H1 (cell line): ENCODE data around the gene SLC19A1. TPM values are rescaled to one million over a fixed set of nuclear protein-coding genes. Genes with fewer than 3 reads are reported as not detected.

Experiments used
- CTCF ChIA-PET: fragments of 300-600 bp; sonication (Branson Sonifier 250); formaldehyde crosslinking; loops from one replicate; lab custom pipeline; 2021; ENCODE audit not compliant: partially characterized antibody; lab: Charles Lee
- POLR2A ChIA-PET: fragments of 300-600 bp; sonication (Branson Sonifier 250); formaldehyde crosslinking; loops from one replicate; lab custom pipeline; 2021; ENCODE audit warnings: inconsistent platforms; ENCODE audit not compliant: partially characterized antibody; lab: Charles Lee
- DNase-seq, 2 experiments: peaks; one replicate each; pipeline versions ENCODE4 v3.0.0 to v3.0.0-alpha.2; 2010 to 2022; ENCODE audit warnings: low spot score in 2 of 2, low read depth in 1 of 2, mixed read lengths in 1 of 2
- FAIRE-seq: peaks from 2 replicates; lab custom pipeline; 2011; peaks lifted over from hg19 to GRCh38; lab: Jason Lieb, UNC
- H2AFZ ChIP-seq: 2 replicates; pipeline ENCODE4 v1.8.1; 2012; ENCODE audit warnings: low read length, inconsistent platforms
- H2AK5ac ChIP-seq: 2 replicates; pipeline ENCODE4 v1.6.1; 2013; ENCODE audit warnings: low read depth, low read length
- H2BK120ac ChIP-seq: replicated peaks from 2 replicates; pipeline ENCODE3; 2013; ENCODE audit warnings: low read depth, low read length, inconsistent platforms
- H2BK12ac ChIP-seq: 2 replicates; pipeline ENCODE4 v1.6.1; 2013; ENCODE audit warnings: low read depth, low read length
- H2BK15ac ChIP-seq: 2 replicates; pipeline ENCODE4 v1.6.1; 2013; ENCODE audit warnings: low read length
- H2BK20ac ChIP-seq: 2 replicates; pipeline ENCODE4 v1.6.1; 2013; ENCODE audit warnings: low read length
- H2BK5ac ChIP-seq: 2 replicates; pipeline ENCODE4 v1.6.1; 2013; ENCODE audit warnings: low read depth, low read length
- H3K14ac ChIP-seq: 2 replicates; pipeline ENCODE4 v1.6.1; 2013; ENCODE audit warnings: inconsistent platforms; ENCODE audit not compliant: insufficient read length
- H3K18ac ChIP-seq: 2 replicates; pipeline ENCODE4 v1.6.1; 2013; ENCODE audit warnings: low read length; ENCODE audit errors: extremely low read depth
- H3K23ac ChIP-seq: 2 replicates; pipeline ENCODE4 v1.6.1; 2013; ENCODE audit warnings: inconsistent platforms; ENCODE audit not compliant: insufficient read length
- H3K23me2 ChIP-seq: 2 replicates; pipeline ENCODE4 v1.6.1; 2013; ENCODE audit warnings: low read depth, low read length
- H3K27ac ChIP-seq: 2 replicates; pipeline ENCODE4 v1.6.1; 2011; ENCODE audit warnings: low read depth, low read length, inconsistent platforms
- H3K27me3 ChIP-seq, 4 experiments: replicated peaks in 1 of 4; 1 replicate in 1 of 4; 2 replicates in 3 of 4; pipeline versions ENCODE4 v1.6.1 to v1.8.1; 2011 to 2013; ENCODE audit warnings: low read length in 3 of 4, mild to moderate bottlenecking in 3 of 4, inconsistent platforms in 2 of 4, mixed read lengths in 2 of 4, moderate library complexity in 1 of 4; ENCODE audit not compliant: control insufficient read depth in 3 of 4, insufficient read depth in 3 of 4; ENCODE audit errors: extremely low read depth in 1 of 4
- H3K36me3 ChIP-seq, 4 experiments: 2 replicates each; pipeline versions ENCODE4 v1.6.1 to v1.8.1; 2011 to 2013; ENCODE audit warnings: mild to moderate bottlenecking in 4 of 4, low read length in 3 of 4, moderate library complexity in 2 of 4, control low read depth in 1 of 4, inconsistent platforms in 1 of 4; ENCODE audit not compliant: insufficient read depth in 4 of 4, control insufficient read depth in 2 of 4
- H3K4ac ChIP-seq: replicated peaks from 2 replicates; pipeline ENCODE3; 2013; ENCODE audit warnings: low read length, low read depth, mixed read lengths, inconsistent platforms; ENCODE audit not compliant: insufficient read length
- H3K4me1 ChIP-seq, 4 experiments: replicated peaks in 1 of 4; 1 replicate in 1 of 4; 2 replicates in 3 of 4; pipeline versions ENCODE4 v1.6.1 to v1.8.1; 2011 to 2013; ENCODE audit warnings: low read length in 3 of 4, inconsistent platforms in 2 of 4, mixed read lengths in 1 of 4; ENCODE audit not compliant: insufficient read depth in 4 of 4, control insufficient read depth in 3 of 4
- H3K4me2 ChIP-seq, 2 experiments: 2 replicates each; pipeline versions ENCODE4 v1.6.1 to v1.8.1; 2011 to 2013; ENCODE audit warnings: low read depth in 2 of 2, low read length in 2 of 2, control low read depth in 1 of 2, inconsistent platforms in 1 of 2, mild to moderate bottlenecking in 1 of 2; ENCODE audit not compliant: insufficient read depth in 1 of 2
- H3K4me3 ChIP-seq, 4 experiments: fragments of 200-600, 300-600 bp in 1 of 4; sonication (generic), shearing (Covaris generic), sonication (Bioruptor Twin) in 1 of 4; 2 replicates each; pipeline versions ENCODE4 v1.5.1 to v1.8.1; 2011 to 2016; ENCODE audit warnings: low read length in 4 of 4, low read depth in 3 of 4, control low read depth in 2 of 4, inconsistent platforms in 2 of 4, mild to moderate bottlenecking in 2 of 4, mixed read lengths in 1 of 4, moderate library complexity in 1 of 4; ENCODE audit not compliant: insufficient read depth in 2 of 4; ENCODE audit errors: extremely low read depth in 1 of 4
- H3K56ac ChIP-seq: replicated peaks from 2 replicates; pipeline ENCODE3; 2013; ENCODE audit warnings: low read depth, mild to moderate bottlenecking, mixed read lengths, low read length, inconsistent platforms; ENCODE audit not compliant: insufficient read length
- H3K79me1 ChIP-seq: 2 replicates; pipeline ENCODE4 v1.6.1; 2013; ENCODE audit warnings: low read depth, low read length, control low read depth
- H3K79me2 ChIP-seq, 2 experiments: 2 replicates each; pipeline versions ENCODE4 v1.6.1 to v1.8.1; 2012 to 2013; ENCODE audit warnings: low read length in 2 of 2, mild to moderate bottlenecking in 2 of 2, inconsistent platforms in 1 of 2; ENCODE audit not compliant: insufficient read depth in 2 of 2, control insufficient read depth in 1 of 2
- H3K9ac ChIP-seq, 4 experiments: replicated peaks in 1 of 4; 1 replicate in 1 of 4; 2 replicates in 3 of 4; pipeline versions ENCODE4 v1.6.1 to v1.8.1; 2011 to 2013; ENCODE audit warnings: low read depth in 3 of 4, low read length in 3 of 4, control low read depth in 2 of 4, mild to moderate bottlenecking in 2 of 4, moderate library complexity in 2 of 4, inconsistent platforms in 1 of 4; ENCODE audit errors: extremely low read depth in 1 of 4
- H3K9me3 ChIP-seq, 2 experiments: 2 replicates each; pipeline versions ENCODE4 v1.6.1 to v1.8.1; 2012 to 2013; ENCODE audit warnings: mild to moderate bottlenecking in 2 of 2, moderate library complexity in 2 of 2, control low read depth in 1 of 2, inconsistent platforms in 1 of 2, low read depth in 1 of 2, low read length in 1 of 2, mixed read lengths in 1 of 2; ENCODE audit not compliant: insufficient read depth in 2 of 2
- H4K20me1 ChIP-seq, 2 experiments: replicated peaks in 1 of 2; 2 replicates each; pipeline versions ENCODE3 to v1.8.1; 2011 to 2013; ENCODE audit warnings: inconsistent platforms in 2 of 2, low read length in 2 of 2, mild to moderate bottlenecking in 1 of 2; ENCODE audit not compliant: insufficient read depth in 2 of 2, control insufficient read depth in 1 of 2
- H4K5ac ChIP-seq: 2 replicates; pipeline ENCODE4 v1.6.1; 2013; ENCODE audit warnings: low read length, low read depth, mixed read lengths, inconsistent platforms; ENCODE audit not compliant: insufficient read length
- H4K8ac ChIP-seq: 2 replicates; pipeline ENCODE4 v1.8.0; 2013; ENCODE audit warnings: mild to moderate bottlenecking, moderate library complexity, low read length, inconsistent platforms; ENCODE audit not compliant: insufficient read depth; ENCODE audit errors: extremely low read depth
- H4K91ac ChIP-seq: replicated peaks from 2 replicates; pipeline ENCODE3; 2013; ENCODE audit warnings: low read length, mixed read lengths, inconsistent platforms; ENCODE audit not compliant: insufficient read length
- BCL11A ChIP-seq, 2 experiments: IDR thresholded peaks; one replicate each; pipeline ENCODE4 v1.6.1; 2011; ENCODE audit warnings: low read depth in 2 of 2, low read length in 2 of 2, mild to moderate bottlenecking in 2 of 2
- E2F6 ChIP-seq: IDR thresholded peaks from 2 replicates; pipeline ENCODE4 v1.6.1; 2012; ENCODE audit warnings: inconsistent platforms
- GTF2F1 ChIP-seq: IDR thresholded peaks from 2 replicates; pipeline ENCODE4 v1.6.1; 2012; ENCODE audit warnings: low read depth, low read length, improper control_type of control experiment, borderline replicate concordance
- NANOG ChIP-seq: IDR thresholded peaks from 2 replicates; pipeline ENCODE4 v1.6.1; 2011; ENCODE audit warnings: low read length, low read depth, mild to moderate bottlenecking, inconsistent platforms; ENCODE audit not compliant: insufficient read depth, poor library complexity, severe bottlenecking
- SIN3A ChIP-seq, 2 experiments: IDR thresholded peaks in 1 of 2; conservative IDR thresholded peaks in 1 of 2; 2 replicates each; pipeline ENCODE4 v1.6.1; 2011 to 2012; ENCODE audit warnings: low read length in 2 of 2, improper control_type of control experiment in 1 of 2, low read depth in 1 of 2, mild to moderate bottlenecking in 1 of 2
- YY1 ChIP-seq: IDR thresholded peaks from 2 replicates; pipeline ENCODE4 v1.6.1; 2011; ENCODE audit warnings: low read depth, mild to moderate bottlenecking, low read length
- WGBS, 2 experiments: shearing (Covaris generic) in 1 of 2; methylation state at CpG; one replicate each; pipeline versions ENCODE4 v1.1.6 to v1.1.7; 2013 to 2015; ENCODE audit warnings: low lambda C conversion rate in 2 of 2, mixed read lengths in 2 of 2, inconsistent platforms in 1 of 2, low coverage in 1 of 2, missing lambda C conversion rate in 1 of 2; ENCODE audit not compliant: insufficient replicate concordance in 2 of 2, insufficient coverage in 1 of 2, insufficient read length in 1 of 2; ENCODE audit errors: extremely low coverage in 1 of 2, missing lambda C conversion rate in 1 of 2; 5-methylcytosine and 5-hydroxymethylcytosine counted together
- polyA plus RNA-seq, 7 experiments: library from polyadenylated mRNA; depleted of rRNA in 3 of 7; stranded (reverse) in 5 of 7; unstranded in 2 of 7; fragments of >200 nt in 5 of 7; fragments of 200-250 nt in 2 of 7; gene quantifications; 1 replicate in 5 of 7; 2 replicates in 1 of 7; 4 replicates in 1 of 7; pipeline versions ENCODE4 v1.2.1 to v1.2.3, GENCODE V29; 2011 to 2013; ENCODE audit warnings: missing spikeins in 2 of 7, mixed read lengths in 2 of 7
- total RNA-seq: library from RNA; stranded (reverse); fragmentation: NEBNext Ultra II Directional; extraction: Animal tissue kit (Norgen Biotek cat#: 25700); gene quantifications from 2 replicates; pipeline ENCODE4 v1.2.1, GENCODE V29; 2021

Gene SLC19A1
- total and polyA plus RNA-seq, 2 of the 8 experiments (the other 6 are each of a cell fraction or from before 2014, with no cell fraction given) = 31.6 to 43.8 TPM

- Histone ChIP-seq H4K20me1 (no peaks in the 10 kb centered on the region), H2BK5ac (no peak overlapping the region), H3K14ac (no peak overlapping the region), H2AK5ac (no peak overlapping the region), H4K5ac (no peak overlapping the region), H3K4me1 (peaks cover 0 to 6% (median 0%) of the 10 kb centered on the region in 4 experiments; a peak in 2 of 7 replicates), H3K36me3 (no peaks in the 10 kb centered on the region), H3K9ac (no peak overlapping the region), H3K18ac (no peak overlapping the region), H3K4ac (no peak overlapping the region), H3K9me3 (peaks cover 21 to 32% of the 10 kb centered on the region in 2 experiments), H2BK12ac (no peak overlapping the region), H2BK20ac (no peak overlapping the region), H4K8ac (no peak overlapping the region), H3K79me2 (no peaks in the 10 kb centered on the region), H4K91ac (no peak overlapping the region), H3K27me3 (no peaks in the 10 kb centered on the region; a peak in 1 of 7 replicates), H2BK15ac (no peak overlapping the region), H2AFZ (no peak overlapping the region), H3K23me2 (no peaks in the 10 kb centered on the region), H3K56ac (no peak overlapping the region), H3K4me2 (no peak overlapping the region), H3K79me1 (no peaks in the 10 kb centered on the region), H2BK120ac (no peak overlapping the region), H3K27ac (no peak overlapping the region), H3K23ac (no peak overlapping the region), H3K4me3 (no peak overlapping the region)
- WGBS, 2 experiments = 86% methylated on average over 5 of the region's 5 CpGs; no CpG with 5 or more reads in 1 of the 2 experiments
- FAIRE-seq = no peak
- CTCF ChIA-PET = interaction anchor here (2.4 kb wide), 1 partner anchor 15 kb away, joined by 8 read pairs; no protein-coding TSS in a partner anchor
- TF ChIP-seq GTF2F1 = no peak
- TF ChIP-seq NANOG = no peak
- no peak for TF ChIP-seq SIN3A (conservative IDR thresholded peaks at IDR 0.05 in 1 of 2, IDR thresholded peaks at IDR 0.05 in 1 of 2; ENCODE audit: low read depth in 1 of 2, low read length in 2 of 2)
- no peak for TF ChIP-seq BCL11A (IDR thresholded peaks at IDR 0.05; ENCODE audit: low read depth in 2 of 2, low read length in 2 of 2)
- TF ChIP-seq E2F6 = no peak
- no peak for TF ChIP-seq YY1
- POLR2A ChIA-PET = no interaction called here
- no peak for DNase-seq
Measured at GRCh38 chr21:45582128-45582527, 39.9 kb upstream of the SLC19A1 start.
